GM23248 (cell line): ENCODE data around the gene MDFIC. TPM values are rescaled to one million over a fixed set of nuclear protein-coding genes. Genes with fewer than 3 reads are reported as not detected.

Experiments used
- DNase-seq: peaks from one replicate; pipeline ENCODE4 v3.0.0-alpha.2; 2015
- H2AFZ ChIP-seq: fragments of 200-600 bp; sonication (generic); 2 replicates; pipeline ENCODE4 v1.6.1; 2016; ENCODE audit warnings: antibody characterized with exemption
- H3F3A ChIP-seq: fragments of 200-600 bp; sonication (generic); 2 replicates; pipeline ENCODE4 v1.6.1; 2016; ENCODE audit warnings: mild to moderate bottlenecking, antibody characterized with exemption, mixed run types; ENCODE audit not compliant: insufficient read depth
- H3K27ac ChIP-seq: fragments of 200-600 bp; sonication (generic); 2 replicates; pipeline ENCODE4 v1.5.1; 2016; ENCODE audit warnings: mild to moderate bottlenecking
- H3K27me3 ChIP-seq: fragments of 200-600 bp; sonication (generic); replicated peaks from 2 replicates; pipeline ENCODE4 v1.6.1; 2016; ENCODE audit warnings: mild to moderate bottlenecking; ENCODE audit not compliant: insufficient read depth
- H3K36me3 ChIP-seq: fragments of 200-600 bp; sonication (generic); 2 replicates; pipeline ENCODE4 v1.6.1; 2016; ENCODE audit warnings: low read depth, mild to moderate bottlenecking
- H3K4me1 ChIP-seq: fragments of 200-600 bp; sonication (generic); 2 replicates; pipeline ENCODE4 v1.6.1; 2016; ENCODE audit warnings: mild to moderate bottlenecking; ENCODE audit not compliant: insufficient read depth
- H3K4me2 ChIP-seq: fragments of 200-600 bp; sonication (generic); one replicate; pipeline ENCODE4 v1.6.1; 2016; ENCODE audit warnings: mild to moderate bottlenecking; ENCODE audit not compliant: unreplicated experiment
- H3K4me3 ChIP-seq: fragments of 200-600 bp; sonication (generic); 2 replicates; pipeline ENCODE4 v1.5.1; 2016; ENCODE audit warnings: mild to moderate bottlenecking
- H3K79me2 ChIP-seq: fragments of 200-600 bp; sonication (generic); 2 replicates; pipeline ENCODE4 v1.6.1; 2016; ENCODE audit warnings: mild to moderate bottlenecking; ENCODE audit not compliant: insufficient read depth
- H3K9ac ChIP-seq: fragments of 200-600 bp; sonication (generic); 2 replicates; pipeline ENCODE4 v1.6.1; 2016; ENCODE audit warnings: mild to moderate bottlenecking
- H3K9me2 ChIP-seq: fragments of 200-600 bp; sonication (generic); 2 replicates; pipeline ENCODE4 v1.6.1; 2016; ENCODE audit warnings: mixed run types, mild to moderate bottlenecking, moderate library complexity; ENCODE audit not compliant: insufficient read depth
- H3K9me3 ChIP-seq: fragments of 200-600 bp; sonication (generic); one replicate; pipeline ENCODE4 v1.6.1; 2017; ENCODE audit warnings: low read depth
- H4K20me1 ChIP-seq: fragments of 200-600 bp; sonication (generic); 2 replicates; pipeline ENCODE4 v1.6.0; 2016; ENCODE audit not compliant: insufficient read depth
- EZH2 ChIP-seq: fragments of 200-600 bp; sonication (generic); IDR thresholded peaks from 2 replicates; pipeline ENCODE4 v1.6.1; 2018; ENCODE audit warnings: antibody characterized with exemption, mild to moderate bottlenecking; ENCODE audit not compliant: insufficient read depth, poor library complexity, severe bottlenecking
- EZH2phosphoT487 ChIP-seq: fragments of 200-600 bp; sonication (generic); IDR thresholded peaks from 2 replicates; pipeline ENCODE4 v1.6.1; 2018; ENCODE audit warnings: antibody characterized with exemption, moderate library complexity, mild to moderate bottlenecking, low read depth; ENCODE audit not compliant: insufficient read depth
- WGBS, 2 experiments: methylation state at CpG; one replicate each; pipeline ENCODE4 v1.1.6; 2015 to 2017; ENCODE audit warnings: low lambda C conversion rate in 2 of 2, low coverage in 1 of 2; ENCODE audit errors: missing lambda C conversion rate in 2 of 2; 5-methylcytosine and 5-hydroxymethylcytosine counted together
- in situ Hi-C: fragments of 300-500 bp; cut with MboI; formaldehyde crosslinking; loops from 2 replicates; pipeline ENCODE4 v1.15.0; 2020
- polyA plus RNA-seq: library from polyadenylated mRNA; unstranded; fragments of >200 nt; fragmentation: Nextera tagmentation; extraction: Ambion mirVana; gene quantifications from 2 replicates; pipeline ENCODE4 v1.2.1, GENCODE V29; 2016
- total RNA-seq: library from RNA; depleted of rRNA; stranded (reverse); fragments of >200 nt; shearing (Covaris generic); gene quantifications from 2 replicates; pipeline ENCODE4 v1.2.3, GENCODE V29; 2014

The MDFIC gene
- total and polyA plus RNA-seq, 2 experiments from 2014 or later = 23.0 to 50.3 TPM

DNA sequence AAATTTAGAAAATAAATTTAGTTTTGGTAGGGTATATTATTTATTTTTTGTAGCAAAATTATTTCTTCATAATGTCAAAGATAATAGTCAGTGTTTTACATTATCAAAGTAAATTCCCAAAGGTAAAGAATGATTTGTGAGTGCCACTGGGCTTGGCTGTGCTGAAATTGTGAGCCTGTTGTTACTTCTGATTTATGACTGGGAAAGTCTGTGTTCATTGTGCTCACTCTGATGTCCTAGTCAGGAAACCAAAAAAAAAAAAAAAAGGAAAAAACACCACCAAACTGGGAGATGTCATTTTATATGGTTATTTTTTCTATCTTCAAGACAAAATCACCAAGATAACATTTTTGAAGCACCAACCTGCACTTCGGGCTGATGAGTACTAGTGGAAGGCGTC lies 44.3 kb downstream of the MDFIC start:
- Histone ChIP-seq H2AFZ (no peak overlapping the region), H3K27ac (no peak overlapping the region), H3K36me3 (no peaks in the 10 kb centered on the region), H3K9me2 (no peaks in the 10 kb centered on the region), H3K4me1 (no peaks in the 10 kb centered on the region), H3F3A (no peaks in the 10 kb centered on the region), H3K27me3 (no peaks in the 10 kb centered on the region), H3K4me3 (no peak overlapping the region), H3K4me2 (no peak overlapping the region), H3K9ac (no peak overlapping the region), H4K20me1 (no peaks in the 10 kb centered on the region), H3K79me2 (peaks cover 100% of the 10 kb centered on the region), H3K9me3 (no peaks in the 10 kb centered on the region)
- in situ Hi-C loops = no loop called here
- no peak for DNase-seq
- TF ChIP-seq EZH2 (no peak), EZH2phosphoT487 (no peak)
- 99 to 100% methylated on average over 2 of the region's 2 CpGs for WGBS, 2 experiments

DNA sequence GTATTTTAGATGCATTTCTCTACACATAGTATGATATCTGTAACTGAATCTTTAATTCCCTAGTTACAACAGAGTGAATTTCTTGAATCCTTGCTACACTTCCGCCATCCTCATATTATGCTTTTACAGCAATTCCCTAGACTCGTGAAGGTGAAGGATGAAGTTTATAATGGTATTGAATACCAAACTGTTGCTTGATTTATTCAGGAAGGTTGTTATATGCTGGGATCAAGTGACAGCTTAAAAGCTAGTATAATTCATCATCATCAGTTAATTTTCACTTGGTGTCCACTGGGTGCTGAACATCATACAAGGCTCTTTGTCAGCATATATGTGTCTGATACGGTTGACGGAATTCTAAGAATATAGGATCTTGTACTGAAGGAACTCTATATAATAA lies 47.2 kb downstream of the MDFIC start:
- Histone ChIP-seq H3K9me3 (no peaks in the 10 kb centered on the region), H3K9me2 (no peaks in the 10 kb centered on the region), H3F3A (no peaks in the 10 kb centered on the region), H3K27me3 (no peaks in the 10 kb centered on the region), H3K4me2 (no peak overlapping the region), H2AFZ (no peak overlapping the region), H3K4me1 (peaks cover 8% of the 10 kb centered on the region), H3K36me3 (no peaks in the 10 kb centered on the region), H3K4me3 (no peak overlapping the region), H3K79me2 (peaks cover 100% of the 10 kb centered on the region), H3K9ac (no peak overlapping the region), H3K27ac (no peak overlapping the region), H4K20me1 (no peaks in the 10 kb centered on the region)
- TF ChIP-seq EZH2phosphoT487 = no peak
- TF ChIP-seq EZH2 = no peak
- no peak for DNase-seq
- WGBS, 2 experiments = 96 to 98% methylated on average over 4 of the region's 4 CpGs
- in situ Hi-C loops = no loop called here

DNA sequence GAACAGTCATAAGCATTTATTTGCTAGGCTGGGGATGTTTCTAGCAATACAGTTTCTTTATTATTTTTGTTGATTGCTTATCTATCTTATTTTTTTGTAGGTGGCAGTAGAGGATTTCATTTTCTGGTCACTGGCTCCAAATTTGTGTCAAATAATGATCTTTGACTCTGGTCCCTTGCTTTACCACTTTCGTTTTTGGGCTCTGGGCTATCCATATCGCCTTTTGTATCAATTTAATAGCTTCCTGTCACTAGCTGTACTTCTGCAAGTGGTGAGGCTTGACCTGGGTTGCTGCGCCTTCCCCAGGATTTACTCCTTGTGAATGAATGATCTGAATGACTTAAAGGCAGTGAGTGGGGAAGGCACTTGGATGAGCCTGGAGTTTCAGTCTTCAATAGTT lies 48.4 kb downstream of the MDFIC start:
- H3K36me3 ChIP-seq = no peaks in the 10 kb centered on the region
- H3K9me3 ChIP-seq = no peaks in the 10 kb centered on the region
- DNase-seq = no peak
- no peak overlapping the region for H3K4me2 ChIP-seq
- no peaks in the 10 kb centered on the region for H3F3A ChIP-seq
- H3K27ac ChIP-seq = no peak overlapping the region
- H2AFZ ChIP-seq = no peak overlapping the region
- H3K79me2 ChIP-seq = peaks cover 100% of the 10 kb centered on the region
- TF ChIP-seq EZH2phosphoT487 = no peak
- TF ChIP-seq EZH2 = no peak
- H3K27me3 ChIP-seq = no peaks in the 10 kb centered on the region
- in situ Hi-C loops = no loop called here
- H3K9ac ChIP-seq = no peak overlapping the region
- WGBS, 2 experiments = 97 to 99% methylated on average over 3 of the region's 3 CpGs
- H3K9me2 ChIP-seq = no peaks in the 10 kb centered on the region
- no peaks in the 10 kb centered on the region for H4K20me1 ChIP-seq
- H3K4me3 ChIP-seq = no peak overlapping the region
- peaks cover 8% of the 10 kb centered on the region for H3K4me1 ChIP-seq

DNA sequence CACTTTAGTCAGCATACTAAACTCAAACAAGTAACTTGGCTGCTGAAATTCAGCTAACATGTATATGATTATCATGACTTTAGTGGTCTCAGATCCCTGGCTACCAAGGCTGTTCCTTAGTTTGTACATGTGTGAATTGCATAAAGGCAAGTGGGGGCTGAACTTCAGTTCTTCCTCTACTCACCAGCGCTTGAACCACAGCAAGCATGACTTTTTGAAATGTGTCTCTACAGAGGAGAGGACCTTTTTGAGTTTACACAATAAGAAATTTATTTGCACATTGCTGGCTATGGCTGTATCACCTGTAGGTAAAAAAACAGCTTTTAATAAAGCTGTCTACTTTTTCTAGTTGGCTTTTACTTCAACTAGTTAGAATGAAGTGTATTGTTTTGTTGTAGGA lies 48.8 kb downstream of the MDFIC start:
- H3K9me3 ChIP-seq = no peaks in the 10 kb centered on the region
- H3K4me3 ChIP-seq = no peak overlapping the region
- 100% methylated on average over 1 of the region's 1 CpG for WGBS, 2 experiments
- DNase-seq = no peak
- H3K9ac ChIP-seq = no peak overlapping the region
- peaks cover 8% of the 10 kb centered on the region for H3K4me1 ChIP-seq
- H2AFZ ChIP-seq = no peak overlapping the region
- H3K27me3 ChIP-seq = no peaks in the 10 kb centered on the region
- H3K79me2 ChIP-seq = peaks cover 100% of the 10 kb centered on the region
- H3K27ac ChIP-seq = no peak overlapping the region
- no peaks in the 10 kb centered on the region for H3F3A ChIP-seq
- no peak for TF ChIP-seq EZH2
- no peak for TF ChIP-seq EZH2phosphoT487
- in situ Hi-C loops = no loop called here
- no peaks in the 10 kb centered on the region for H3K9me2 ChIP-seq
- no peaks in the 10 kb centered on the region for H3K36me3 ChIP-seq
- H3K4me2 ChIP-seq = no peak overlapping the region
- H4K20me1 ChIP-seq = no peaks in the 10 kb centered on the region

DNA sequence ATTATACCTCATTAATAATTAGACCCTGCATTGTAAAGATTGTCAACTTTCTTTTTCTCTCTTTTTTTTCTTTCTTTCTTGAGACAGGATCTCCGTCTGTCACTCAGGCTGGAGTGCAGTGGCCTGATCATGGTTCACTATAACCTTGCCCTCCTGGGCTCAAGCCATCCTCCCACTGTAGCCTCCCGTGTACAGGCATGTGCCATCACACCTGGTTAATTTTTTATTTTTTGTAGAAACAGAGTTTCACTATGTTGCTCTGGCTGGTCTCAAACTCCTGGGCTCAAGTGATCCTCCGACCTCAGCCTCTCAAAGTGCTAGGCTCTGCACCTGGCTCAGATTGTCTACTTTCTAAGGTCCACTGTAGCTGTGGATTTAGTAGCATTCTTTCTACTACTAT lies 50.7 kb downstream of the MDFIC start:
- no peaks in the 10 kb centered on the region for H3K9me3 ChIP-seq
- in situ Hi-C loops = no loop called here
- DNase-seq = no peak
- H3K79me2 ChIP-seq = peaks cover 100% of the 10 kb centered on the region
- 97 to 98% methylated on average over 3 of the region's 3 CpGs for WGBS, 2 experiments
- H3K4me3 ChIP-seq = no peak overlapping the region
- H3K36me3 ChIP-seq = no peaks in the 10 kb centered on the region
- H2AFZ ChIP-seq = no peak overlapping the region
- H4K20me1 ChIP-seq = no peaks in the 10 kb centered on the region
- H3K9me2 ChIP-seq = no peaks in the 10 kb centered on the region
- no peaks in the 10 kb centered on the region for H3F3A ChIP-seq
- no peak overlapping the region for H3K9ac ChIP-seq
- H3K4me1 ChIP-seq = peaks cover 13% of the 10 kb centered on the region
- TF ChIP-seq EZH2phosphoT487 (no peak), EZH2 (no peak)
- no peak overlapping the region for H3K27ac ChIP-seq
- no peaks in the 10 kb centered on the region for H3K27me3 ChIP-seq
- no peak overlapping the region for H3K4me2 ChIP-seq
